Fibroblast of lung (primary cell): ENCODE measurements around the gene RSAD1. TPM values are rescaled to one million over a fixed set of nuclear protein-coding genes. Genes with fewer than 3 reads are reported as not detected.
A peak's percentile ranks its signal among the peaks of the same experiment; 100 is the strongest.

Experiments
- DNase-seq, 2 donors: peaks; one replicate each; pipeline versions ENCODE4 v3.0.0 to v3.0.0-alpha.2; 2010; ENCODE audit warnings: low read depth in 2 of 2
- H2AFZ ChIP-seq: 2 replicates; pipeline ENCODE4 v1.5.1; 2012; ENCODE audit warnings: low read length, control low read depth, inconsistent platforms
- H3K27ac ChIP-seq: 2 replicates; pipeline ENCODE4 v1.5.1; 2011; ENCODE audit warnings: low read length, control low read depth; ENCODE audit not compliant: insufficient read depth
- H3K27me3 ChIP-seq: 2 replicates; pipeline ENCODE4 v1.5.1; 2011; ENCODE audit warnings: mild to moderate bottlenecking, low read length; ENCODE audit not compliant: control insufficient read depth, insufficient read depth
- H3K36me3 ChIP-seq: 2 replicates; pipeline ENCODE4 v1.5.1; 2011; ENCODE audit warnings: low read length; ENCODE audit not compliant: control insufficient read depth, insufficient read depth
- H3K4me1 ChIP-seq: 2 replicates; pipeline ENCODE4 v1.5.1; 2011; ENCODE audit warnings: low read length; ENCODE audit not compliant: control insufficient read depth, insufficient read depth; ENCODE audit errors: extremely low read depth
- H3K4me2 ChIP-seq: 2 replicates; pipeline ENCODE4 v1.5.1; 2011; ENCODE audit warnings: low read length, control low read depth; ENCODE audit not compliant: insufficient read depth; ENCODE audit errors: extremely low read depth
- H3K4me3 ChIP-seq, 4 experiments: fragments of 200-600 bp in 1 of 4; sonication (generic) in 1 of 4; replicated peaks in 1 of 4; 2 replicates each; pipeline ENCODE4 v1.5.1; 2011 to 2016; ENCODE audit warnings: low read length in 4 of 4, low read depth in 3 of 4, mild to moderate bottlenecking in 3 of 4, control low read depth in 2 of 4, inconsistent platforms in 1 of 4, mixed read lengths in 1 of 4; ENCODE audit not compliant: insufficient read depth in 1 of 4; ENCODE audit errors: control extremely low read depth in 1 of 4
- H3K79me2 ChIP-seq: 2 replicates; pipeline ENCODE4 v1.5.1; 2012; ENCODE audit warnings: mild to moderate bottlenecking, low read length, inconsistent platforms; ENCODE audit not compliant: control insufficient read depth, insufficient read depth
- H3K9ac ChIP-seq: 2 replicates; pipeline ENCODE4 v1.5.1; 2011; ENCODE audit warnings: mild to moderate bottlenecking, low read length, control low read depth; ENCODE audit not compliant: insufficient read depth
- H3K9me3 ChIP-seq: 2 replicates; pipeline ENCODE4 v1.5.1; 2012; ENCODE audit warnings: low read depth, low read length; ENCODE audit not compliant: control insufficient read depth, insufficient read depth
- H4K20me1 ChIP-seq: 2 replicates; pipeline ENCODE4 v1.5.1; 2011; ENCODE audit warnings: low read length; ENCODE audit not compliant: control insufficient read depth, insufficient read depth; ENCODE audit errors: extremely low read depth
- CTCF ChIP-seq, 2 donors: IDR thresholded peaks in 1 of 2; conservative IDR thresholded peaks in 1 of 2; 1 replicate in 1 of 2; 2 replicates in 1 of 2; pipeline ENCODE4 v1.5.1; 2011 to 2012; ENCODE audit warnings: low read length in 2 of 2, control low read depth in 1 of 2, inconsistent platforms in 1 of 2, low read depth in 1 of 2, mild to moderate bottlenecking in 1 of 2
- EZH2 ChIP-seq: IDR thresholded peaks from 2 replicates; pipeline ENCODE4 v1.5.1; 2012; ENCODE audit warnings: low read length, control low read depth, mild to moderate bottlenecking; ENCODE audit errors: missing control alignments
- polyA plus RNA-seq, 2 donors: library from polyadenylated mRNA; depleted of rRNA in 1 of 2; stranded (reverse) in 1 of 2; unstranded in 1 of 2; fragments of >200 nt; gene quantifications; 2 replicates each; pipeline ENCODE4 v1.2.1, GENCODE V29; 2011 to 2012; ENCODE audit warnings: missing spikeins in 1 of 2
- total RNA-seq: library from RNA; depleted of rRNA; stranded (reverse); fragments of >200 nt; gene quantifications from 2 replicates; pipeline ENCODE4 v1.2.1, GENCODE V29; 2014

The RSAD1 gene
- total and polyA plus RNA-seq, 2 donors (not counting 1 experiment from before 2014, with no cell fraction given) = 12.5 to 28.4 TPM

- H4K20me1 ChIP-seq = no peaks in the 10 kb centered on the region
- no peaks in the 10 kb centered on the region for H3K4me1 ChIP-seq
- no peaks in the 10 kb centered on the region for H3K9me3 ChIP-seq
- no peak for DNase-seq
- peak overlapping the region; percentile 86 for H2AFZ ChIP-seq
- no peaks in the 10 kb centered on the region for H3K79me2 ChIP-seq
- peak overlapping the region; percentile 28 to 60 (median 56) for H3K4me3 ChIP-seq
- TF ChIP-seq EZH2 = no peak
- no peak for TF ChIP-seq CTCF (conservative IDR thresholded peaks at IDR 0.05 in 1 of 2, IDR thresholded peaks at IDR 0.05 in 1 of 2; ENCODE audit: low read depth in 1 of 2, low read length in 2 of 2)
- no peaks in the 10 kb centered on the region for H3K36me3 ChIP-seq
- no peaks in the 10 kb centered on the region for H3K27me3 ChIP-seq
- H3K9ac ChIP-seq = peak overlapping the region; percentile 70
- peak overlapping the region; percentile 65 for H3K27ac ChIP-seq
- H3K4me2 ChIP-seq = peak overlapping the region; percentile 86
Observed at GRCh38 chr17:50508573-50509460, 30.2 kb downstream of the RSAD1 start.

GRCh38 chr17:50511058-50511457, 32.4 kb downstream of the RSAD1 start:
- no peaks in the 10 kb centered on the region for H3K36me3 ChIP-seq
- peak in 1 of 2 donors; percentile 38 for DNase-seq
- no peak overlapping the region for H3K4me2 ChIP-seq

More at GRCh38 chr17:50511058-50511457, 32.4 kb downstream of the RSAD1 start:
- Histone ChIP-seq H3K4me3 (no peak overlapping the region), H3K4me1 (no peaks in the 10 kb centered on the region), H3K9ac (no peak overlapping the region), H4K20me1 (no peaks in the 10 kb centered on the region), H3K9me3 (no peaks in the 10 kb centered on the region), H3K27me3 (no peaks in the 10 kb centered on the region), H3K27ac (no peak overlapping the region), H3K79me2 (no peaks in the 10 kb centered on the region), H2AFZ (no peak overlapping the region)
- TF ChIP-seq CTCF (conservative IDR thresholded peaks at IDR 0.05 in 1 of 2, IDR thresholded peaks at IDR 0.05 in 1 of 2; ENCODE audit: low read depth in 1 of 2, low read length in 2 of 2) (no peak), EZH2 (no peak)
